Measurements from ENCODE around the gene MEX3D.

DNA sequence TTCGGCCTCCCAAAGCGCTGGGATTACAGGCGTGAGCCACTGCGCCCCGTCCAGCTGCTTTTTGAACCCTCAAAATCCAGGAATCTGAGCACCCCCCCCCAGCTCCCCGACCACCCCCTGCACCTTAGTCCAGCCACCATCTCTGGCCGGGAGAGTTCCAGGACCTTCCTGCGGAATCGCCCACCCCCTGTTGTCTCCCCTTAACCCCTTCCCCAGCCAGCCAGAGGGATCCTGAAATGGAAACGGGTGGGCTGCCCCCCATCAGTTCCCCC, 25.3 kb upstream of the MEX3D start:
- TF ChIP-seq, protein P1, sequence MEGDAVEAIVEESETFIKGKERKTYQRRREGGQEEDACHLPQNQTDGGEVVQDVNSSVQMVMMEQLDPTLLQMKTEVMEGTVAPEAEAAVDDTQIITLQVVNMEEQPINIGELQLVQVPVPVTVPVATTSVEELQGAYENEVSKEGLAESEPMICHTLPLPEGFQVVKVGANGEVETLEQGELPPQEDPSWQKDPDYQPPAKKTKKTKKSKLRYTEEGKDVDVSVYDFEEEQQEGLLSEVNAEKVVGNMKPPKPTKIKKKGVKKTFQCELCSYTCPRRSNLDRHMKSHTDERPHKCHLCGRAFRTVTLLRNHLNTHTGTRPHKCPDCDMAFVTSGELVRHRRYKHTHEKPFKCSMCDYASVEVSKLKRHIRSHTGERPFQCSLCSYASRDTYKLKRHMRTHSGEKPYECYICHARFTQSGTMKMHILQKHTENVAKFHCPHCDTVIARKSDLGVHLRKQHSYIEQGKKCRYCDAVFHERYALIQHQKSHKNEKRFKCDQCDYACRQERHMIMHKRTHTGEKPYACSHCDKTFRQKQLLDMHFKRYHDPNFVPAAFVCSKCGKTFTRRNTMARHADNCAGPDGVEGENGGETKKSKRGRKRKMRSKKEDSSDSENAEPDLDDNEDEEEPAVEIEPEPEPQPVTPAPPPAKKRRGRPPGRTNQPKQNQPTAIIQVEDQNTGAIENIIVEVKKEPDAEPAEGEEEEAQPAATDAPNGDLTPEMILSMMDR (IDR thresholded peaks at IDR 0.05): no peak
- no peak for TF ChIP-seq EP300 (IDR thresholded peaks at IDR 0.05)

Data from sigmoid colon (tissue), 4 donors.